AG04449 (cell line): ENCODE results near the gene SBK2.

Experiments used
- CTCF ChIA-PET: fragments of 350-600 bp; formaldehyde crosslinking; extraction: SDS; loops from one replicate; lab custom pipeline; 2021; ENCODE audit warnings: antibody characterized with exemption; lab: Yijun Ruan, JAX
- POLR2A ChIA-PET: fragments of 400-600, 350-600 bp; formaldehyde crosslinking; extraction: SDS; loops from one replicate; lab custom pipeline; 2020; ENCODE audit warnings: antibody characterized with exemption, inconsistent platforms; lab: Yijun Ruan, JAX
- DNase-seq: peaks from one replicate; pipeline ENCODE4 v3.0.0-alpha.2; 2010; ENCODE audit warnings: low read depth, low spot score
- H3K4me3 ChIP-seq: 2 replicates; pipeline ENCODE4 v1.5.1; 2011; ENCODE audit warnings: low read depth, mild to moderate bottlenecking, control low read depth, low read length
- CTCF ChIP-seq: IDR thresholded peaks from one replicate; pipeline ENCODE4 v1.5.1; 2011; ENCODE audit warnings: mild to moderate bottlenecking, moderate library complexity, low read length, control low read depth, inconsistent platforms; ENCODE audit not compliant: insufficient read depth; ENCODE audit errors: missing control alignments

Gene SBK2

GRCh38 chr19:55484593-55485438 is 52.1 kb downstream of the SBK2 start, which contains the start of gene NAT14:
Gene NAT14, plus strand, starts transcription at chr19:55485188. Its CDS starts 521 bp downstream, at chr19:55485709.
- POLR2A ChIA-PET, result interaction anchor here (0.6 to 5.2 kb wide), 3 partner anchors 7 to 77 kb away, joined by 3 to 44 read pairs (median 6); partner anchors contain the start of genes UBE2S and ZNF628
- H3K4me3 ChIP-seq, result peak within 1 kb of the TSS; percentile 76
- CTCF ChIA-PET, result interaction anchor here (1.1 to 17.6 kb wide), 5 partner anchors 14 to 148 kb away, joined by 3 to 173 read pairs (median 5); no protein-coding TSS in a partner anchor
- no peak for TF ChIP-seq CTCF
- no peak for DNase-seq

GRCh38 chr19:55483706-55484592 is 53.0 kb downstream of the SBK2 start:
- CTCF ChIA-PET, result interaction anchor here (13.7 to 17.6 kb wide), 2 partner anchors 16 to 20 kb away, joined by 163 to 173 read pairs; no protein-coding TSS in a partner anchor
- TF ChIP-seq CTCF, result no peak
- H3K4me3 ChIP-seq, result peak overlapping the region; percentile 76
- POLR2A ChIA-PET, result interaction anchor here (1.4 to 5.2 kb wide), 2 partner anchors 6 to 77 kb away, joined by 6 to 44 read pairs; partner anchors contain the start of genes UBE2S and ZNF628
- DNase-seq, result no peak

DNA sequence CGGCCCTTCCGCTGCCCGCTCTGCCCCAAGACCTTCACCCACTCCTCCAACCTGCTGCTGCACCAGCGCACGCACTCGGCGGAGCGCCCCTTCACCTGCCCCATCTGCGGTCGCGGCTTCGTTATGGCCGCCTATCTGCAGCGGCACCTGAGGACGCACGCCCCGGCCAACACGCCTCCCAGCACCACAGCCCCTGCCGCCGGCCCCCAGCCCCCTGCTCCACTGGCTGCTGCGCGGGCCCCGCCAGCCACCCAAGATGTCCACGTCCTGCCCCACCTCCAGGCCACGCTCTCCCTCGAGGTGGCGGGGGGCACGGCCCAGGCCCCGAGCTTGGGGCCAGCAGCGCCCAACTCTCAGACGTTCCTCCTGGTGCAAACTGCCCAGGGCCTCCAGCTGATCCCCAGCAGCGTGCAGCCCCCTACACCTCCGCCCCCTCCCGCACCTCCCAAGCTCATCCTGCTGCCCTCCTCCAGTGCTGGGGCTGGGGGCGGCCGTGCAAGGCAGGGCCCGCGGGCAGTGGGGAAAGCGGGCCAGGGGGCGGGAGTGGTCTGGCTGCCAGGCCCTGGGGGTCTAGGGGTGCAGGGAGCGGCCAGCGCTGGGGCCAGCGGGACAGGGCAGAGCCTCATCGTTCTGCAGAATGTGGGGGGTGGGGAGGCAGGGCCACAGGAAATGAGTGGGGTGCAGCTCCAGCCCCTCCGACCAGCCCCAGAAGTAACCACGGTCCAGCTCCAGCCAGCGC is 53.8 kb downstream of the SBK2 start:
- no peak overlapping the region for H3K4me3 ChIP-seq
- no peak for DNase-seq
- no peak for TF ChIP-seq CTCF
- CTCF ChIA-PET, result interaction anchor here (13.7 to 17.6 kb wide), 2 partner anchors 16 to 21 kb away, joined by 163 to 173 read pairs; no protein-coding TSS in a partner anchor
- POLR2A ChIA-PET, result no interaction called here

GRCh38 chr19:55482156-55482961 is 54.6 kb downstream of the SBK2 start:
- ChIA-PET CTCF (interaction anchor here (1.3 to 17.6 kb wide), 2 partner anchors 15 to 22 kb away, joined by 6 to 173 read pairs; no protein-coding TSS in a partner anchor), POLR2A (no interaction called here)
- H3K4me3 ChIP-seq, result no peak overlapping the region
- no peak for DNase-seq
- no peak for TF ChIP-seq CTCF

DNA sequence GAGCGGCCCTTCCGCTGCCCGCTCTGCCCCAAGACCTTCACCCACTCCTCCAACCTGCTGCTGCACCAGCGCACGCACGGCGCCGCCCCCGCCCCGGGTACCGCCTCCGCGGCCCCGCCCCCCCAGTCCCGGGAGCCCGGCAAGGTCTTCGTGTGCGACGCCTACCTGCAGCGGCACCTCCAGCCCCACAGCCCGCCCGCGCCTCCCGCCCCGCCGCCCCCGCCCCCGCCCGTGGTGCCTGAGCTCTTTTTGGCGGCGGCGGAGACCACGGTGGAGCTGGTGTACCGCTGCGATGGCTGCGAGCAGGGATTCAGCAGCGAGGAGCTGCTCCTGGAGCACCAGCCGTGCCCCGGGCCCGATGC is 55.2 kb downstream of the SBK2 start:
- no peak for TF ChIP-seq CTCF
- POLR2A ChIA-PET, result no interaction called here
- DNase-seq, result no peak
- no peak overlapping the region for H3K4me3 ChIP-seq
- CTCF ChIA-PET, result interaction anchor here (1.3 kb wide), 1 partner anchor 23 kb away, joined by 6 read pairs; no protein-coding TSS in a partner anchor
